ENCODE data around the gene RELN. TPM values are rescaled to one million over a fixed set of nuclear protein-coding genes. Genes with fewer than 3 reads are reported as not detected.
A peak's percentile ranks its signal among the peaks of the same experiment; 100 is the strongest.

The RELN gene
- total and polyA plus RNA-seq, 2 of the 13 experiments (the other 11 are each of a cell fraction or from before 2014, with no cell fraction given) = 315 to 332 TPM

DNA sequence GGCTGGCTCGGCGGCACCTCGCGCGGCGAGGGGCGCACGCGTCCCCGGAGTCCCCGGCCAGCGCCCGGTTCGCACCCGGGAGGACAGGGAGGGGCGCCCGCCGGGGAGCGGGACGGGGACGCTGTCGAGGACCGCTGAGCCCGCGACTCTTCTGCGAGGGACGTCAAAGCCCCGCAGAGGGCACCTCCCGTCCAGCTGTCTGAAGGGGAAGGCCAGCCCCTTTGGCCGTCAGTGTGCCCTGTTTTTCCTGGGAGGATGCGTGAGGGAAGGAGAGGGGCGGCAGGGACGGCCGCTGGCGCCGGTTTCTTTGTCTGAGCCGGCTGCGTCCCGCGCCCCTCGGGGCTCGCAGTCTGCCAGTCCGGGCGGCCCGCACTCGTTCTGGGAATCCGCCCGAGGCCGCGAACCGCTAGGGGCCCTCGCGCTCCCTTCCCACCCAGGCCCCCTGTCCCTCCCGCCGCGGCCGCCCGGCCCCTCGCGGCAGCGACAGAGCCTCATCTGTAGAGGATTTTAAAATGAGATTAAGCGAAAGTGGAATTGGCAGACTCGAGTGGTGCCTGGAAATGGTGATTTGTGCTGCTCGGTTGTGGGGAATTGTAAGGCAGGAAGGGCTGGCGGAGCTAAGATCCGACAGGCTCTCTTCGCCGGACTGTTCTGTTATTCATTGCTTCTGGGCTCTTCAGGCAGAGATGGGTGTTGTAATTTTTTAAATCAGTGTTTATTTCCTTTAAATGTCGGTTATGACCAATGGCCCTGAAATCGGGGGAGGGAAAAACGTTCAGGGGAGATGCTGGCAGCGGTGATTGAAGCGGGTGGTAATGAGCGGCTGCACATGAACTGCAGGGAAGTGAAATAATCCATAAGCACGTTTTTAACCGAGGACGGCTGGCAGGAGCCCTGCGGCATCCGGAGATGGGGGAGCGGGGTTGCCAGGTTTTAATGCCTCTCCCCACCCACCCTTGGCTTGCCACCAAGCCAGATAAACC lies 618 bp upstream of the RELN start (continued):
- TF ChIP-seq ZNF749 (CRISPR knock-in tag; IDR thresholded peaks at IDR 0.05; ENCODE audit: borderline replicate concordance) (no peak), SALL2 (CRISPR knock-in tag; IDR thresholded peaks at IDR 0.05) (0 out of 2 replicates have a peak, but pooled peaks have one; percentile 25), HMG20A (CRISPR knock-in tag; IDR thresholded peaks at IDR 0.05; ENCODE audit: borderline replicate concordance) (no peak), SMAD3 (CRISPR knock-in tag; IDR thresholded peaks at IDR 0.05) (0 out of 2 replicates have a peak, but pooled peaks have one; percentile 20), U2AF1 (optimal IDR thresholded peaks at IDR 0.05; ENCODE audit: low read depth, low read length) (no peak), HNRNPUL1 (IDR thresholded peaks at IDR 0.05; ENCODE audit: low read depth, low read length) (no peak), SKI (IDR thresholded peaks at IDR 0.05; ENCODE audit: partially characterized antibody) (peak; percentile 63), ZNF547 (CRISPR knock-in tag; IDR thresholded peaks at IDR 0.05) (0 out of 2 replicates have a peak, but pooled peaks have one; percentile 73), ZFP82 (CRISPR knock-in tag; IDR thresholded peaks at IDR 0.05; ENCODE audit: borderline replicate concordance) (peak; percentile 58; the same call in 1 of the 2 replicates), NR2F6 (IDR thresholded peaks at IDR 0.05) (no peak), NR2F6 (CRISPR knock-in tag; IDR thresholded peaks at IDR 0.05) (no peak), ZNF468 (CRISPR knock-in tag; IDR thresholded peaks at IDR 0.05) (no peak), MIER3 (CRISPR knock-in tag; IDR thresholded peaks at IDR 0.05; ENCODE audit: borderline replicate concordance) (no peak), TSC22D2 (CRISPR knock-in tag; IDR thresholded peaks at IDR 0.05; ENCODE audit: borderline replicate concordance) (no peak)
- TF ChIP-seq, protein P1, sequence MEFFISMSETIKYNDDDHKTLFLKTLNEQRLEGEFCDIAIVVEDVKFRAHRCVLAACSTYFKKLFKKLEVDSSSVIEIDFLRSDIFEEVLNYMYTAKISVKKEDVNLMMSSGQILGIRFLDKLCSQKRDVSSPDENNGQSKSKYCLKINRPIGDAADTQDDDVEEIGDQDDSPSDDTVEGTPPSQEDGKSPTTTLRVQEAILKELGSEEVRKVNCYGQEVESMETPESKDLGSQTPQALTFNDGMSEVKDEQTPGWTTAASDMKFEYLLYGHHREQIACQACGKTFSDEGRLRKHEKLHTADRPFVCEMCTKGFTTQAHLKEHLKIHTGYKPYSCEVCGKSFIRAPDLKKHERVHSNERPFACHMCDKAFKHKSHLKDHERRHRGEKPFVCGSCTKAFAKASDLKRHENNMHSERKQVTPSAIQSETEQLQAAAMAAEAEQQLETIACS (CRISPR knock-in tag; IDR thresholded peaks at IDR 0.05) = peak; percentile 45; the same call in 1 of the 2 replicates
- TF ChIP-seq, protein P2, sequence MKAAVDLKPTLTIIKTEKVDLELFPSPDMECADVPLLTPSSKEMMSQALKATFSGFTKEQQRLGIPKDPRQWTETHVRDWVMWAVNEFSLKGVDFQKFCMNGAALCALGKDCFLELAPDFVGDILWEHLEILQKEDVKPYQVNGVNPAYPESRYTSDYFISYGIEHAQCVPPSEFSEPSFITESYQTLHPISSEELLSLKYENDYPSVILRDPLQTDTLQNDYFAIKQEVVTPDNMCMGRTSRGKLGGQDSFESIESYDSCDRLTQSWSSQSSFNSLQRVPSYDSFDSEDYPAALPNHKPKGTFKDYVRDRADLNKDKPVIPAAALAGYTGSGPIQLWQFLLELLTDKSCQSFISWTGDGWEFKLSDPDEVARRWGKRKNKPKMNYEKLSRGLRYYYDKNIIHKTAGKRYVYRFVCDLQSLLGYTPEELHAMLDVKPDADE (CRISPR knock-in tag; IDR thresholded peaks at IDR 0.05) = peak; percentile 46; the same call in 1 of the 2 replicates
- TF ChIP-seq, protein P3, sequence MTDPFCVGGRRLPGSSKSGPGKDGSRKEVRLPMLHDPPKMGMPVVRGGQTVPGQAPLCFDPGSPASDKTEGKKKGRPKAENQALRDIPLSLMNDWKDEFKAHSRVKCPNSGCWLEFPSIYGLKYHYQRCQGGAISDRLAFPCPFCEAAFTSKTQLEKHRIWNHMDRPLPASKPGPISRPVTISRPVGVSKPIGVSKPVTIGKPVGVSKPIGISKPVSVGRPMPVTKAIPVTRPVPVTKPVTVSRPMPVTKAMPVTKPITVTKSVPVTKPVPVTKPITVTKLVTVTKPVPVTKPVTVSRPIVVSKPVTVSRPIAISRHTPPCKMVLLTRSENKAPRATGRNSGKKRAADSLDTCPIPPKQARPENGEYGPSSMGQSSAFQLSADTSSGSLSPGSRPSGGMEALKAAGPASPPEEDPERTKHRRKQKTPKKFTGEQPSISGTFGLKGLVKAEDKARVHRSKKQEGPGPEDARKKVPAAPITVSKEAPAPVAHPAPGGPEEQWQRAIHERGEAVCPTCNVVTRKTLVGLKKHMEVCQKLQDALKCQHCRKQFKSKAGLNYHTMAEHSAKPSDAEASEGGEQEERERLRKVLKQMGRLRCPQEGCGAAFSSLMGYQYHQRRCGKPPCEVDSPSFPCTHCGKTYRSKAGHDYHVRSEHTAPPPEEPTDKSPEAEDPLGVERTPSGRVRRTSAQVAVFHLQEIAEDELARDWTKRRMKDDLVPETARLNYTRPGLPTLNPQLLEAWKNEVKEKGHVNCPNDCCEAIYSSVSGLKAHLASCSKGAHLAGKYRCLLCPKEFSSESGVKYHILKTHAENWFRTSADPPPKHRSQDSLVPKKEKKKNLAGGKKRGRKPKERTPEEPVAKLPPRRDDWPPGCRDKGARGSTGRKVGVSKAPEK (CRISPR knock-in tag; IDR thresholded peaks at IDR 0.05; ENCODE audit: borderline replicate concordance) = no peak
- TF ChIP-seq, protein P4, sequence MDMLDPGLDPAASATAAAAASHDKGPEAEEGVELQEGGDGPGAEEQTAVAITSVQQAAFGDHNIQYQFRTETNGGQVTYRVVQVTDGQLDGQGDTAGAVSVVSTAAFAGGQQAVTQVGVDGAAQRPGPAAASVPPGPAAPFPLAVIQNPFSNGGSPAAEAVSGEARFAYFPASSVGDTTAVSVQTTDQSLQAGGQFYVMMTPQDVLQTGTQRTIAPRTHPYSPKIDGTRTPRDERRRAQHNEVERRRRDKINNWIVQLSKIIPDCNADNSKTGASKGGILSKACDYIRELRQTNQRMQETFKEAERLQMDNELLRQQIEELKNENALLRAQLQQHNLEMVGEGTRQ (IDR thresholded peaks at IDR 0.05; ENCODE audit: low read depth, low read length) = no peak
- TF ChIP-seq, protein P4 (CRISPR knock-in tag; IDR thresholded peaks at IDR 0.05; ENCODE audit: borderline replicate concordance) = no peak
